Epithelial cell of prostate (primary cell): ENCODE measurements around the gene STYXL2.

Experiments
- DNase-seq: peaks from one replicate; pipeline ENCODE4 v3.0.0-alpha.2; 2011; ENCODE audit warnings: low read depth, low spot score
- H3K27ac ChIP-seq: fragments of 450-650 bp; 2 replicates; pipeline ENCODE4 v1.5.1; 2017; ENCODE audit warnings: mild to moderate bottlenecking

STYXL2 gene

DNA sequence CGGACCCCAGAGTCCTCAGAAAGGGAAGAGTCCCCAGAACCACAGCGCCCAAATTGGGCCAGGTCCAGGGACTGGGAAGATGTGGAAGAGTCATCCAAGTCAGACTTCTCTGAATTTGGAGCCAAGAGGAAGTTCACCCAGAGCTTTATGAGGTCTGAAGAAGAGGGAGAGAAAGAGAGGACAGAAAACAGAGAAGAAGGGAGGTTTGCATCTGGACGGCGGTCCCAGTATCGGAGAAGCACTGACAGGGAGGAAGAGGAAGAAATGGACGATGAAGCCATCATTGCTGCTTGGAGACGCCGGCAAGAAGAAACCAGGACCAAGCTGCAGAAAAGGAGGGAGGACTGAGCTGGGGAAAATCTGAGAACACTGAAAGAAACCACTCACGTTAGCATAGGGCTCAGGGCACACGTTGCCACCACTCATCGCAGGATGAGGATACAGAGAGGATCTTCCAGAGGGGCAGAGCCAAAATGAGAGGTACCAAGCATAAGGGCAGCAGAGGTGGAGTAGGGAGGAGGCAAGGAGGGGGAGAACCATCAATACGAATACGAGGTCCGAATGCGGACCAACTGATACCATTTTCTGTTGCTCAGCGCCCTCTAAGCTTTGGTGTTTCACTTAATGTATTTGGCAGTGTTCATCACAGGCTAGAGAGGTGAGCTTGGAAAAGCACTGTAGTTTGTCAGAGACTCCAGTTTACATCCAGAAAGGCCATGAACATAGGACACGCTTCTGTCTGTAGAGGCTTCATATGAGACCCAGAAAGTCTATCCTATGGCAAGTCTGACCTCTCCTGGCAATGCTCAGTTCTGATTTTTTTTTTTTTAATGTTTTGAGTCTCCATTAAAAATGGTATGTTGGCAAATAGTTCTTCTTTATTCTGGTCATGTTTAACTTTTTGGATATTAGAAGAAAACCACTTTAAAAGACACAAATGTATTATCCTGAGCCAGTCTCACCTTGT, 34.7 kb downstream of the STYXL2 start:
- DNase-seq: no peak

GRCh38 chr1:167130829-167131510, 37.1 kb downstream of the STYXL2 start:
- H3K27ac ChIP-seq: no peak overlapping the region
- DNase-seq: no peak

More for the DNA sequence above, 34.7 kb downstream of the STYXL2 start:
- no peak overlapping the region for H3K27ac ChIP-seq

DNA sequence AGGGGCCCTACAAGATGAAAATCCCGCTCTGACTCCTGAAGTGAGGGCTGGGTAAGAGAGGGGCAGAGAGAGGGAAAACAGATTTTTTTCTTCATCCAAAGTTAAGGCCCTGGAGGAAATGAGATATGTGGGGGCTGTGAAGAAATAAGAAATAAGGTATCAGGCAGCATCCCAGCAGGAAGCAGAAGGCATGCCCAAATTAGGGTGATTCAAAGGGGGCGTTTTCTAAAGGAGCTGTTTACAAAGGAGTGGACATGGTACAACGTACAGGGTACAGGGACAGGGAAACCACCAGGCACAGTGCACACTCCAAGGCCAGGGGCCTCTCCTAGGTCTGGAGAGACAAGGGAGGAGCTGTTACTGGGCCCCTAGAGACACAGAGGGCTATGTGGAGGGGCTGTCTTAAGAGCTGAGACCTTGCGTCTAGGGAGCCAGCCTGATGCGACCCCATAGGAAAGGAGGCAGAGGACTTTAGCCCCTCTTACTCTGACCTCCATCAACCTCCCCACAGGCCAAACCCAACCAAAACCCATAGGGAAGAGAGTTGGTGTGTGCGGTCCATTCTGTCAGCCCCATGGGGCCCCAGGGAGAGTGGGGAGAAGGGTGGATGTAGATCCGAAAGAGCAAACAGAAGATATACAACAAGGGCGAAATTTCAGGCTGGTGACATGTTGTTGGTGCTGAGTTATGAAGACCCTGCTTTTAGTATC, 38.6 kb downstream of the STYXL2 start:
- no peak overlapping the region for H3K27ac ChIP-seq
- no peak for DNase-seq

DNA sequence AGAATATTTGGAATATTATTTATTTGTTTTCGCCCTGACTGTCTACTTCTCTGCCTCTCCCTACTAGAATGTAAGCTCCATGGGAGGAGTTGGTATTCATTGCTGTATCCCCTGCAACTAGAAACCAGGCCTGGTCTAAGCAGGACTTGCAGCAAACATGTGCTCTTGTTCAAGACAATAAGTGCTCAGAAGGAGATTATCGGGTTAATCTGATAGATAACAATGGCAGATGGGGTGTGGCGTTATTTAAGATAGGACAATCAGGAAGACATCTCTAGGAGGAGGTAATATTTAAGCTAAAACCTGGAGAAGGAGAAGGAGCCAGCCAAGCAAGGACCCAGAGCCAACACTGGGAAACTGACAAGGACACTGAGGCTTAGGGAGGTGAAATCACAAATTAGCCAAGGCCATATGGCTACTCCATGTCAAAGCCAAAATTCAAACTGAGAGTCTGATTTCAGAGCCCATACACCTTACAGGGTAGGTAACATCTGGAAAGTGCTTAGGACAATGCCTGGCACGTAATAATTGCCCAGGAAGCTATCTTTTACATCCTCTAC, 41.5 kb downstream of the STYXL2 start:
- no peak for DNase-seq
- no peak overlapping the region for H3K27ac ChIP-seq

GRCh38 chr1:167136191-167136614, 42.3 kb downstream of the STYXL2 start:
- H3K27ac ChIP-seq: no peak overlapping the region
- no peak for DNase-seq

DNA sequence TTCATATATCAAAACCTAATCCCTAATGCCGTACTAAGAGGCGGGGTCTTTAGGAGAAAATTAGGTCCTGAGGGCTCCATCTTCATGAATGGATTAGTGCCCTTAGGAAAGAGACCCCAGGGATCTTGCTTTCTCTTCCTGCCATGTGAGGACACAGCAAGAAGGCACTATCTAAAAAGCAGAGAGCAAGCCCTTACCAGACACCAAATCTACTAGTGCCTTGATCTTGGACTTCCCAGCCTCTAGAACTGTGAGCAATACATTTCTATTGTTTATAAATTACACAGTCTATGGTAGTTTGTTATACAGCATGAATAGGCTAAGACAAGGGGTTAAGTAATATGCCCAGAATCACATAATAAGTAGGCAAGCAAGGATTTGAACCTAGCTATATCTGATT, 42.9 kb downstream of the STYXL2 start:
- no peak for DNase-seq
- no peak overlapping the region for H3K27ac ChIP-seq

- no peak overlapping the region for H3K27ac ChIP-seq
- no peak for DNase-seq
Observed at GRCh38 chr1:167137332-167137781, 43.5 kb downstream of the STYXL2 start.

GRCh38 chr1:167137793-167138510, 44.1 kb downstream of the STYXL2 start:
- no peak overlapping the region for H3K27ac ChIP-seq
- DNase-seq: no peak

GRCh38 chr1:167138703-167139102, 44.8 kb downstream of the STYXL2 start:
- DNase-seq: no peak
- no peak overlapping the region for H3K27ac ChIP-seq

- DNase-seq: no peak
- no peak overlapping the region for H3K27ac ChIP-seq
Observed at GRCh38 chr1:167141963-167142362, 48.1 kb downstream of the STYXL2 start.
